ENCODE data around the gene SMAP2.
"Not testable (repeated sequence)": the region's sequence is repeated elsewhere in the genome, so short reads cannot be mapped to it uniquely, and the experiment has no call there.

SMAP2 gene

GRCh38 chr1:40387381-40388306, 14.1 kb downstream of the SMAP2 start:
- in situ Hi-C loops (cut with HindIII; ENCODE audit: low pct_ligation_motif_present, low pct_unique_long_range_greater_than_20kb, low sequenced_read_pairs); DNase-seq: not testable (repeated sequence)

- in situ Hi-C loops (cut with HindIII; ENCODE audit: low pct_ligation_motif_present, low pct_unique_long_range_greater_than_20kb, low sequenced_read_pairs); DNase-seq: not testable (repeated sequence)
Observed at GRCh38 chr1:40388456-40389321, 15.2 kb downstream of the SMAP2 start.

- no peak for DNase-seq
- in situ Hi-C loops (cut with HindIII; ENCODE audit: low pct_ligation_motif_present, low pct_unique_long_range_greater_than_20kb, low sequenced_read_pairs) = no loop called here
Observed at GRCh38 chr1:40389322-40389803, 15.8 kb downstream of the SMAP2 start.

GRCh38 chr1:40389871-40390560, 16.5 kb downstream of the SMAP2 start:
- DNase-seq = no peak
- in situ Hi-C loops (cut with HindIII; ENCODE audit: low pct_ligation_motif_present, low pct_unique_long_range_greater_than_20kb, low sequenced_read_pairs) = no loop called here

- DNase-seq = no peak
- in situ Hi-C loops (cut with HindIII; ENCODE audit: low pct_ligation_motif_present, low pct_unique_long_range_greater_than_20kb, low sequenced_read_pairs) = no loop called here
Observed at GRCh38 chr1:40390857-40391256, 17.3 kb downstream of the SMAP2 start.

- in situ Hi-C loops (cut with HindIII; ENCODE audit: low pct_ligation_motif_present, low pct_unique_long_range_greater_than_20kb, low sequenced_read_pairs) = no loop called here
- no peak for DNase-seq
Observed at GRCh38 chr1:40391688-40392145, 18.2 kb downstream of the SMAP2 start.

- in situ Hi-C loops (cut with HindIII; ENCODE audit: low pct_ligation_motif_present, low pct_unique_long_range_greater_than_20kb, low sequenced_read_pairs) = no loop called here
- DNase-seq = peak; percentile 51
Observed at GRCh38 chr1:40392221-40392620, 18.7 kb downstream of the SMAP2 start.

- in situ Hi-C loops (cut with HindIII; ENCODE audit: low pct_ligation_motif_present, low pct_unique_long_range_greater_than_20kb, low sequenced_read_pairs) = no loop called here
- DNase-seq = no peak
Observed at GRCh38 chr1:40393173-40393572, 19.6 kb downstream of the SMAP2 start.

- in situ Hi-C loops (cut with HindIII; ENCODE audit: low pct_ligation_motif_present, low pct_unique_long_range_greater_than_20kb, low sequenced_read_pairs) = no loop called here
- DNase-seq = no peak
Observed at GRCh38 chr1:40394491-40395172, 21.1 kb downstream of the SMAP2 start.

- in situ Hi-C loops (cut with HindIII; ENCODE audit: low pct_ligation_motif_present, low pct_unique_long_range_greater_than_20kb, low sequenced_read_pairs) = no loop called here
- DNase-seq = no peak
Observed at GRCh38 chr1:40395190-40396175, 22.0 kb downstream of the SMAP2 start.

GRCh38 chr1:40396420-40396819, 22.9 kb downstream of the SMAP2 start:
- no peak for DNase-seq
- in situ Hi-C loops (cut with HindIII; ENCODE audit: low pct_ligation_motif_present, low pct_unique_long_range_greater_than_20kb, low sequenced_read_pairs) = no loop called here

- no peak for DNase-seq
- in situ Hi-C loops (cut with HindIII; ENCODE audit: low pct_ligation_motif_present, low pct_unique_long_range_greater_than_20kb, low sequenced_read_pairs) = no loop called here
Observed at GRCh38 chr1:40397258-40397657, 23.7 kb downstream of the SMAP2 start.

GRCh38 chr1:40399984-40400704, 26.6 kb downstream of the SMAP2 start:
- in situ Hi-C loops (cut with HindIII; ENCODE audit: low pct_ligation_motif_present, low pct_unique_long_range_greater_than_20kb, low sequenced_read_pairs) = no loop called here

GRCh38 chr1:40401473-40402201, 28.1 kb downstream of the SMAP2 start:
- in situ Hi-C loops (cut with HindIII; ENCODE audit: low pct_ligation_motif_present, low pct_unique_long_range_greater_than_20kb, low sequenced_read_pairs) = no loop called here
- DNase-seq = no peak

More at GRCh38 chr1:40399984-40400704, 26.6 kb downstream of the SMAP2 start:
- DNase-seq = no peak

GRCh38 chr1:40404670-40405462, 31.3 kb downstream of the SMAP2 start:
- peak; percentile 46 for DNase-seq
- in situ Hi-C loops (cut with HindIII; ENCODE audit: low pct_ligation_motif_present, low pct_unique_long_range_greater_than_20kb, low sequenced_read_pairs) = no loop called here
